ENCODE data around the gene DNAJC10. TPM values are rescaled to one million over a fixed set of nuclear protein-coding genes. Genes with fewer than 3 reads are reported as not detected.

DNAJC10 gene
- total RNA-seq, 1 experiment from 2014 or later: 160 TPM

DNA sequence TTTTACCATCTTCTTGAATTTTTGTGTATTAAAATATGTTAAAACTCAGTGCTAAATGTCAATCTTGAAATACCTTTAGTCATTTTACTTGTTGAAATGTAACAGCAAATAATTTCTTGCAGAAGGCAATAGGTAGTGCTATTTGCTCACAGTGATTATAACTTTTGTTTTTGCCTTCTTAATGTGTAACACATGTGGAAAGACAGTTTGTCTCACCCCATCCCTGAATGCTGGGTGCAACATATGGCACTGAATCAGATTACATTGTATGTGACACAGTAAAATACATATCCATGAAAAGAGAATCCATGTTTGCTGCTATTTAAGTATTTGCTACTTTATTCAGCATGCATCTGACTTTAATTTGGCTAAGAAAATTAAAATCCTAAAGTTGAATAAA lies 115.0 kb downstream of the DNAJC10 start:
- DNase-seq: no peak
- POLR2A ChIA-PET (ENCODE audit: unreplicated experiment): no interaction called here
- intact Hi-C loops (cut with micrococcal nuclease; ENCODE audit: unreplicated experiment): no loop called here

DNA sequence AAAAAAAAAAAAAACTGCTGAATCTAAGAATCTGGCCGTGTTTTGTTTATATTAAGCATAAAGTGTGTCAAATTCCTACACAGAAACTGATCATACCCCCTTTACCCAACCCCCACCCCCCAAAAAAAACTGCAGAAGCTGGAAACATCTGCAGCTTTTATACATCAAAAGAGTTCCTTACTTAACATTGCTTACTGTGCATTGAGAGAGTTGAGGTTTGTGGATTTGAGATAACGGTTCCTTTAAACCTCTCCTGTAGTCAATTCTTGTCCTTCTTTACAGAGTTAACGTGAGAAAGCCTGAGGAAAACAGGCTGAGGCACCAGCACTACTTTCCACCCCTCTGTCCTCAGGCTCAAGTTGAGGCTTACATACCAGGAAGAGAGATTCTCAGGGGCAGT lies 115.9 kb downstream of the DNAJC10 start:
- no peaks in the 10 kb centered on the region for H3K9me3 ChIP-seq (ENCODE audit: insufficient read depth, low read depth)
- H3K4me2 ChIP-seq: no peak overlapping the region
- H3F3A ChIP-seq (ENCODE audit: insufficient read depth, low read depth): no peaks in the 10 kb centered on the region
- H3K79me2 ChIP-seq (ENCODE audit: low read depth): no peaks in the 10 kb centered on the region
- intact Hi-C loops (cut with micrococcal nuclease; ENCODE audit: unreplicated experiment): no loop called here
- no peaks in the 10 kb centered on the region for H3K4me1 ChIP-seq (replicated peaks; ENCODE audit: insufficient read depth)
- H3K9me2 ChIP-seq (ENCODE audit: insufficient read depth): no peaks in the 10 kb centered on the region
- TF ChIP-seq EZH2 (IDR thresholded peaks at IDR 0.05; ENCODE audit: low read depth): no peak
- TF ChIP-seq CTCF (conservative IDR thresholded peaks at IDR 0.05): no peak
- no peaks in the 10 kb centered on the region for H3K27me3 ChIP-seq (ENCODE audit: insufficient read depth, low read depth)
- no peak overlapping the region for H3K4me3 ChIP-seq
- H2AFZ ChIP-seq: no peak overlapping the region
- no peaks in the 10 kb centered on the region for H3K36me3 ChIP-seq (ENCODE audit: low read depth)
- no peak overlapping the region for H3K27ac ChIP-seq
- POLR2A ChIA-PET (ENCODE audit: unreplicated experiment): no interaction called here
- DNase-seq: no peak
- no peaks in the 10 kb centered on the region for H4K20me1 ChIP-seq (ENCODE audit: insufficient read depth)
- CTCF ChIA-PET: no interaction called here
- no TSS peak for BruUV-seq (replicated peaks)

More for the DNA sequence above, 115.0 kb downstream of the DNAJC10 start:
- Histone ChIP-seq H3K36me3 (ENCODE audit: low read depth) (no peaks in the 10 kb centered on the region), H3K79me2 (ENCODE audit: low read depth) (no peaks in the 10 kb centered on the region), H3K4me3 (no peak overlapping the region), H3K27ac (no peak overlapping the region), H3K27me3 (ENCODE audit: insufficient read depth, low read depth) (no peaks in the 10 kb centered on the region), H3F3A (ENCODE audit: insufficient read depth, low read depth) (no peaks in the 10 kb centered on the region), H3K4me2 (no peak overlapping the region), H2AFZ (no peak overlapping the region), H3K4me1 (replicated peaks; ENCODE audit: insufficient read depth) (no peaks in the 10 kb centered on the region), H3K9me2 (ENCODE audit: insufficient read depth) (no peaks in the 10 kb centered on the region), H3K9me3 (ENCODE audit: insufficient read depth, low read depth) (no peaks in the 10 kb centered on the region), H4K20me1 (ENCODE audit: insufficient read depth) (no peaks in the 10 kb centered on the region)
- BruUV-seq (replicated peaks): no TSS peak
- CTCF ChIA-PET: no interaction called here
- TF ChIP-seq CTCF (conservative IDR thresholded peaks at IDR 0.05) (no peak), EZH2 (IDR thresholded peaks at IDR 0.05; ENCODE audit: low read depth) (no peak)

GRCh38 chr2:182833084-182833854 lies 117.2 kb downstream of the DNAJC10 start:
- H3F3A ChIP-seq (ENCODE audit: insufficient read depth, low read depth): no peaks in the 10 kb centered on the region
- DNase-seq: no peak
- H3K4me1 ChIP-seq (replicated peaks; ENCODE audit: insufficient read depth): no peaks in the 10 kb centered on the region
- H3K4me3 ChIP-seq: no peak overlapping the region
- ChIA-PET CTCF (no interaction called here), POLR2A (ENCODE audit: unreplicated experiment) (no interaction called here)
- H3K27ac ChIP-seq: no peak overlapping the region
- H3K79me2 ChIP-seq (ENCODE audit: low read depth): no peaks in the 10 kb centered on the region
- no peaks in the 10 kb centered on the region for H3K9me3 ChIP-seq (ENCODE audit: insufficient read depth, low read depth)
- intact Hi-C loops (cut with micrococcal nuclease; ENCODE audit: unreplicated experiment): no loop called here
- TF ChIP-seq CTCF (conservative IDR thresholded peaks at IDR 0.05) (no peak), EZH2 (IDR thresholded peaks at IDR 0.05; ENCODE audit: low read depth) (no peak)
- no peaks in the 10 kb centered on the region for H4K20me1 ChIP-seq (ENCODE audit: insufficient read depth)
- no peak overlapping the region for H3K4me2 ChIP-seq
- H2AFZ ChIP-seq: no peak overlapping the region
- no TSS peak for BruUV-seq (replicated peaks)
- no peaks in the 10 kb centered on the region for H3K36me3 ChIP-seq (ENCODE audit: low read depth)
- H3K27me3 ChIP-seq (ENCODE audit: insufficient read depth, low read depth): no peaks in the 10 kb centered on the region
- no peaks in the 10 kb centered on the region for H3K9me2 ChIP-seq (ENCODE audit: insufficient read depth)
